WTC11 (cell line): ENCODE data around the gene IL17RD. TPM values are rescaled to one million over a fixed set of nuclear protein-coding genes. Genes with fewer than 3 reads are reported as not detected.

Source experiments
- ATAC-seq: fragments of 200-7000 bp; cut with Tn5 transposase; 2 replicates; pipeline ENCODE4 v1.10.0; 2021; ENCODE audit warnings: mild to moderate bottlenecking, moderate library complexity
- CTCF ChIA-PET: fragments of 300-600 bp; sonication (Branson Sonifier 250); formaldehyde crosslinking; loops from one replicate; lab custom pipeline; 2021; ENCODE audit warnings: antibody characterized with exemption; lab: Charles Lee
- POLR2A ChIA-PET: fragments of 350-600 bp; sonication (Branson Sonifier 250); formaldehyde crosslinking; loops from one replicate; lab custom pipeline; 2021; ENCODE audit warnings: antibody characterized with exemption; lab: Charles Lee
- DNase-seq: peaks from one replicate; pipeline ENCODE4 v3.0.0; 2021; ENCODE audit warnings: low spot score
- H3K27ac Mint-ChIP-seq: 2 replicates; pipeline ENCODE4 v1.8.0; 2021; ENCODE audit warnings: mixed read lengths
- H3K27me3 Mint-ChIP-seq: 2 replicates; pipeline ENCODE4 v1.8.0; 2021; ENCODE audit warnings: low read depth, mild to moderate bottlenecking, moderate library complexity, mixed read lengths
- H3K36me3 Mint-ChIP-seq: 2 replicates; pipeline ENCODE4 v1.8.0; 2021; ENCODE audit warnings: mixed read lengths
- H3K4me1 Mint-ChIP-seq: 2 replicates; pipeline ENCODE4 v1.8.0; 2022; ENCODE audit warnings: mixed read lengths
- H3K4me3 Mint-ChIP-seq: 2 replicates; pipeline ENCODE4 v1.8.0; 2021; ENCODE audit warnings: mild to moderate bottlenecking, moderate library complexity, mixed read lengths
- H3K9me3 Mint-ChIP-seq: 2 replicates; pipeline ENCODE4 v1.8.0; 2021; ENCODE audit warnings: mixed read lengths
- ARID4B ChIP-seq: sonication (generic); formaldehyde crosslinking; IDR thresholded peaks from 2 replicates; pipeline ENCODE4 v1.8.0; 2023; ENCODE audit warnings: missing genetic modification reagents, mild to moderate bottlenecking, borderline replicate concordance
- CREM ChIP-seq: sonication (generic); formaldehyde crosslinking; IDR thresholded peaks from 2 replicates; pipeline ENCODE4 v1.8.1; 2022; ENCODE audit warnings: mild to moderate bottlenecking, missing genetic modification reagents, moderate library complexity
- CTCF ChIP-seq: fragments of 200-600 bp; IDR thresholded peaks from 2 replicates; pipeline ENCODE4 v1.8.0; 2022; ENCODE audit warnings: antibody characterized with exemption
- GRHL2 ChIP-seq: fragments of 250-450 bp; sonication (Bioruptor Pico); IDR thresholded peaks from 2 replicates; pipeline ENCODE4 v1.8.0; 2022; ENCODE audit warnings: mild to moderate bottlenecking, moderate library complexity; ENCODE audit not compliant: insufficient replicate concordance, severe bottlenecking
- KAT7 ChIP-seq: sonication (generic); formaldehyde crosslinking; IDR thresholded peaks from 2 replicates; pipeline ENCODE4 v1.8.1; 2023; ENCODE audit warnings: missing genetic modification reagents, mild to moderate bottlenecking, borderline replicate concordance
- NR2C2 ChIP-seq: sonication (generic); formaldehyde crosslinking; IDR thresholded peaks from 2 replicates; pipeline ENCODE4 v1.8.0; 2022; ENCODE audit warnings: mild to moderate bottlenecking, missing genetic modification reagents
- NR3C1 ChIP-seq: sonication (generic); formaldehyde crosslinking; conservative IDR thresholded peaks from 2 replicates; pipeline ENCODE4 v1.8.1; 2023; ENCODE audit warnings: low read depth, mild to moderate bottlenecking, missing genetic modification reagents
- SMAD4 ChIP-seq: sonication (generic); formaldehyde crosslinking; IDR thresholded peaks from 2 replicates; pipeline ENCODE4 v1.8.0; 2022; ENCODE audit warnings: mild to moderate bottlenecking, missing genetic modification reagents
- ZNF121 ChIP-seq: sonication (generic); formaldehyde crosslinking; IDR thresholded peaks from 2 replicates; pipeline ENCODE4 v1.8.0; 2023; ENCODE audit warnings: missing genetic modification reagents
- ZNF219 ChIP-seq: sonication (generic); formaldehyde crosslinking; IDR thresholded peaks from 2 replicates; pipeline ENCODE4 v1.8.0; 2023; ENCODE audit warnings: missing genetic modification reagents, mild to moderate bottlenecking, borderline replicate concordance
- total RNA-seq: library from RNA; stranded (reverse); gene quantifications from 3 replicates; pipeline ENCODE4 v1.2.3, GENCODE V29; 2021
- TF ChIP-seq, protein P1 (sequence below): sonication (generic); formaldehyde crosslinking; IDR thresholded peaks from 2 replicates; pipeline ENCODE4 v1.8.0; 2023; ENCODE audit warnings: missing genetic modification reagents
- TF ChIP-seq, protein P2 (sequence below): fragments of 250-450 bp; sonication (Bioruptor Pico); IDR thresholded peaks from 2 replicates; pipeline ENCODE4 v1.8.0; 2021; ENCODE audit warnings: mild to moderate bottlenecking
- TF ChIP-seq, protein P3 (sequence below): sonication (generic); formaldehyde crosslinking; IDR thresholded peaks from 2 replicates; pipeline ENCODE4 v1.8.1; 2023; ENCODE audit warnings: mild to moderate bottlenecking, missing genetic modification reagents, moderate library complexity

IL17RD gene
- total RNA-seq, 1 experiment from 2014 or later: 72.9 TPM

GRCh38 chr3:57163751-57164150, 1.4 kb downstream of the IL17RD start:
- POLR2A ChIA-PET: interaction anchor here (1.7 kb wide), 1 partner anchor 33 kb away, joined by 11 read pairs; no protein-coding TSS in a partner anchor
- ATAC-seq (no peak), DNase-seq (no peak)
- peak overlapping the region; percentile 91 for H3K4me3 Mint-ChIP-seq
- peaks cover 24% of the 10 kb centered on the region for H3K27me3 Mint-ChIP-seq
- TF ChIP-seq NR3C1 (CRISPR knock-in tag) (no peak), CTCF (no peak), GRHL2 (CRISPR knock-in tag) (no peak), KAT7 (no peak), NR2C2 (CRISPR knock-in tag) (no peak), CREM (CRISPR knock-in tag) (no peak), SMAD4 (CRISPR knock-in tag) (no peak)
- TF ChIP-seq, protein P1, sequence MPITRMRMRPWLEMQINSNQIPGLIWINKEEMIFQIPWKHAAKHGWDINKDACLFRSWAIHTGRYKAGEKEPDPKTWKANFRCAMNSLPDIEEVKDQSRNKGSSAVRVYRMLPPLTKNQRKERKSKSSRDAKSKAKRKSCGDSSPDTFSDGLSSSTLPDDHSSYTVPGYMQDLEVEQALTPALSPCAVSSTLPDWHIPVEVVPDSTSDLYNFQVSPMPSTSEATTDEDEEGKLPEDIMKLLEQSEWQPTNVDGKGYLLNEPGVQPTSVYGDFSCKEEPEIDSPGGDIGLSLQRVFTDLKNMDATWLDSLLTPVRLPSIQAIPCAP (CRISPR knock-in tag): no peak
- no peaks in the 10 kb centered on the region for H3K36me3 Mint-ChIP-seq
- peaks cover 65% of the 10 kb centered on the region for H3K4me1 Mint-ChIP-seq
- no peak overlapping the region for H3K27ac Mint-ChIP-seq
- CTCF ChIA-PET: interaction anchor here (0.5 to 1.0 kb wide), 6 partner anchors 23 to 64 kb away, joined by 3 read pairs; partner anchors contain the start of gene APPL1
- no peaks in the 10 kb centered on the region for H3K9me3 Mint-ChIP-seq

DNA sequence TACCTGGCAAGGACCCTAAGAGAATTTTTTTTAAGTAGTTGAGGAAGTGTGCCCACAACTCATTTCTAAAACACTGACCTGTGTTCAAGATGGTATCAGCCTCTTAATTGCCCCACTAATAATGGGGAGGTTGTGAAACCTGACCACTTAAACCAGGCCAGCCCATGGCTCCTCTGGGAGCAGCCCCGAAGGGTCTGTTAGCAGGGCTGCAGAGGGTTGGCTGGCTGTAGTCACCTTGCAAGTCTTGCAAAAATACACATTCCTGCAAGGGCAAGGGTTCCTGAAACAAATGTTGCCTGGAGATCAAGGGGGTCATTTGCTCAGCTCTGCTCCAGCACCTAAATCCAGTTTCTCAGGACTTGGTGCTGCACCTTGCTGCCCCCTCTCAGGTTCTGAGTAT, 3.2 kb downstream of the IL17RD start:
- H3K36me3 Mint-ChIP-seq: no peaks in the 10 kb centered on the region
- POLR2A ChIA-PET: no interaction called here
- no peak for DNase-seq
- 0 out of 2 replicates have a peak overlapping the region, but pooled peaks have one; percentile 51 for H3K27ac Mint-ChIP-seq
- peaks cover 18% of the 10 kb centered on the region for H3K27me3 Mint-ChIP-seq
- peak overlapping the region; percentile 57 for H3K4me3 Mint-ChIP-seq
- H3K9me3 Mint-ChIP-seq: no peaks in the 10 kb centered on the region
- TF ChIP-seq, protein P2, sequence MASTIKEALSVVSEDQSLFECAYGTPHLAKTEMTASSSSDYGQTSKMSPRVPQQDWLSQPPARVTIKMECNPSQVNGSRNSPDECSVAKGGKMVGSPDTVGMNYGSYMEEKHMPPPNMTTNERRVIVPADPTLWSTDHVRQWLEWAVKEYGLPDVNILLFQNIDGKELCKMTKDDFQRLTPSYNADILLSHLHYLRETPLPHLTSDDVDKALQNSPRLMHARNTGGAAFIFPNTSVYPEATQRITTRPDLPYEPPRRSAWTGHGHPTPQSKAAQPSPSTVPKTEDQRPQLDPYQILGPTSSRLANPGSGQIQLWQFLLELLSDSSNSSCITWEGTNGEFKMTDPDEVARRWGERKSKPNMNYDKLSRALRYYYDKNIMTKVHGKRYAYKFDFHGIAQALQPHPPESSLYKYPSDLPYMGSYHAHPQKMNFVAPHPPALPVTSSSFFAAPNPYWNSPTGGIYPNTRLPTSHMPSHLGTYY (CRISPR knock-in tag): no peak
- 0 out of 2 replicates have a peak, but pooled peaks have one; percentile 21 for TF ChIP-seq ZNF121 (CRISPR knock-in tag)
- TF ChIP-seq, all 79 proteins: peak for 1
- CTCF ChIA-PET: no interaction called here
- peaks cover 79% of the 10 kb centered on the region for H3K4me1 Mint-ChIP-seq
- no peak for ATAC-seq

DNA sequence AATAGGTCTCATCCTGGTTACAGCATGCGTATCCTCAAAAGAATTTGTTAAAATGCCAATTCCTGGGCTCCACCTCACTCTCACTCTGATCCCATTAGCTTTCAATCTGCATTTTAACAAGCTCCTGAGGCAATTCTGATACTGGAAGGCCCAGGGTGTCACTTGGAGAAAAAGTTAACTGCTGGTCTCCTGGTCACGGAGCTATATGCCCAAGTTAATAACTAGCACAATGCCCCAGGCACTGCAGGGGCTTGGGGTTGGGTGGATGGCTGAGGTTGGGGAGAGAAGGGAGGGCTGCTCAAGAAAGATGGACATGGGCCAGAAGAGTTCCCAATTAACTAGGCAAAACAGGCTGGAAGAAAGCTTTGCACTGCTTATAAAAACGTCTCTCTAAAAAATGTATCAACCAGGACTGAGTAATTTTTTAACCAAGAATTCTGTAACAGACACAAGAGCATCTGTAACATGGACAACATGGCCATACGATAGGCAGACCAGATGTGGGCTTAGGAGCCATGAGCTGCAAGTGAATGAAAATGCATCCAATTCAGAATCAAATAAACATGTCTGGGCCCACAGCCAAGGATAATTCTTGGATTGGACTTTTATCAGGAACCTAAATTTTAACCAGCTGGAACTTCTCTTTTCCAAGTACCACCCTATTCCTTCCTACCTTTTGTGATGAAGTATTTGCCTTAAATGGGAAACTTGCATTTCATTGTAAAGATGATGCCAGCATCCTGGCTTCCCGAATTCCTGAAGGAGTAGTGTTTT, 4.2 kb downstream of the IL17RD start:
- Mint-ChIP-seq H3K9me3 (no peaks in the 10 kb centered on the region), H3K4me1 (peaks cover 81% of the 10 kb centered on the region), H3K27me3 (peaks cover 16% of the 10 kb centered on the region), H3K27ac (peak overlapping the region; percentile 96), H3K4me3 (peak overlapping the region; percentile 57), H3K36me3 (no peaks in the 10 kb centered on the region)
- TF ChIP-seq ZNF219 (no peak), ARID4B (CRISPR knock-in tag) (no peak), NR2C2 (CRISPR knock-in tag) (no peak)
- TF ChIP-seq, protein P3, sequence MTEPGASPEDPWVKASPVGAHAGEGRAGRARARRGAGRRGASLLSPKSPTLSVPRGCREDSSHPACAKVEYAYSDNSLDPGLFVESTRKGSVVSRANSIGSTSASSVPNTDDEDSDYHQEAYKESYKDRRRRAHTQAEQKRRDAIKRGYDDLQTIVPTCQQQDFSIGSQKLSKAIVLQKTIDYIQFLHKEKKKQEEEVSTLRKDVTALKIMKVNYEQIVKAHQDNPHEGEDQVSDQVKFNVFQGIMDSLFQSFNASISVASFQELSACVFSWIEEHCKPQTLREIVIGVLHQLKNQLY: no peak
- ATAC-seq: peak; percentile 2
- ChIA-PET POLR2A (interaction anchor here (1.0 to 2.7 kb wide), 4 partner anchors 9 to 59 kb away, joined by 3 to 22 read pairs (median 6); no protein-coding TSS in a partner anchor), CTCF (interaction anchor here (0.5 to 2.3 kb wide), 9 partner anchors 9 to 61 kb away, joined by 3 to 20 read pairs (median 5); no protein-coding TSS in a partner anchor)
- no peak for DNase-seq
